Activated naive CD4-positive, alpha-beta T cell (primary cell): Measurements from ENCODE around the gene ZNF385A.
"Not testable (repeated sequence)": the region's sequence is repeated elsewhere in the genome, so short reads cannot be mapped to it uniquely, and the experiment has no call there.

Experiments
- DNase-seq, 4 experiments: peaks; one replicate each; lab custom pipeline; 2025; lab: John Stamatoyannopoulos, UW

ZNF385A gene

GRCh38 chr12:54325442-54326109, 59.0 kb downstream of the ZNF385A start:
- not testable (repeated sequence) for DNase-seq

- peak; percentile 63 to 96 (median 94) for DNase-seq
These were observed 59.7 kb downstream of the ZNF385A start, which contains the start of gene COPZ1 for GRCh38 chr12:54324617-54325441. COPZ1 (plus strand) TSS chr12:54325131; CDS start chr12:54325164, 33 bp downstream.

DNA sequence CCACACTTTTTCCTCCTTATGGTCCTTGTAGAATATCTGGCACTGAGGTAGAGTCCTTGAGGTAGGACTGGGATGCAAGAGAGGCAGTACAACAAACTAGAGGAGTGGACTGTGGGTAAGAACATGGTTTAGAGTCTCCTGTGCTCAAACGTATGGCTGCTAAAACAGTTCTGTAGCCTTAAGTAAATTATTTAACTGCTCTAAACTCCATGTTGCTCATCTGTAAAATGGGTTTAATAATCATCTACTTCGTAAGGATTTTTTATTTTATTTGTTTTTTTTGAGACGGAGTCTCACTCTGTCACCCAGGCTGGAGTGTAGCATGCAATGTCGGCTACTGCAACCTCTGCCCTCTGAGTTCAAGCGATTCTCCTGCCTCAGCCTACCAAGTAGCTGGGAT, 63.2 kb downstream of the ZNF385A start:
- DNase-seq, result no peak
